Measurements from ENCODE around the gene ARHGAP4.
A peak's percentile ranks its signal among the peaks of the same experiment; 100 is the strongest.

The ARHGAP4 gene

GRCh38 chrX:153925739-153926551, at the start of gene ARHGAP4:
Gene ARHGAP4, minus strand, starts transcription at chrX:153926264. Its CDS starts 62 bp downstream, at chrX:153926202.
- DNase-seq = no peak

- no peak for DNase-seq
These were observed 48.7 kb upstream of the ARHGAP4 start for GRCh38 chrX:153974726-153975286.

GRCh38 chrX:153974003-153974725, 48.1 kb upstream of the ARHGAP4 start:
- DNase-seq = no peak

DNA sequence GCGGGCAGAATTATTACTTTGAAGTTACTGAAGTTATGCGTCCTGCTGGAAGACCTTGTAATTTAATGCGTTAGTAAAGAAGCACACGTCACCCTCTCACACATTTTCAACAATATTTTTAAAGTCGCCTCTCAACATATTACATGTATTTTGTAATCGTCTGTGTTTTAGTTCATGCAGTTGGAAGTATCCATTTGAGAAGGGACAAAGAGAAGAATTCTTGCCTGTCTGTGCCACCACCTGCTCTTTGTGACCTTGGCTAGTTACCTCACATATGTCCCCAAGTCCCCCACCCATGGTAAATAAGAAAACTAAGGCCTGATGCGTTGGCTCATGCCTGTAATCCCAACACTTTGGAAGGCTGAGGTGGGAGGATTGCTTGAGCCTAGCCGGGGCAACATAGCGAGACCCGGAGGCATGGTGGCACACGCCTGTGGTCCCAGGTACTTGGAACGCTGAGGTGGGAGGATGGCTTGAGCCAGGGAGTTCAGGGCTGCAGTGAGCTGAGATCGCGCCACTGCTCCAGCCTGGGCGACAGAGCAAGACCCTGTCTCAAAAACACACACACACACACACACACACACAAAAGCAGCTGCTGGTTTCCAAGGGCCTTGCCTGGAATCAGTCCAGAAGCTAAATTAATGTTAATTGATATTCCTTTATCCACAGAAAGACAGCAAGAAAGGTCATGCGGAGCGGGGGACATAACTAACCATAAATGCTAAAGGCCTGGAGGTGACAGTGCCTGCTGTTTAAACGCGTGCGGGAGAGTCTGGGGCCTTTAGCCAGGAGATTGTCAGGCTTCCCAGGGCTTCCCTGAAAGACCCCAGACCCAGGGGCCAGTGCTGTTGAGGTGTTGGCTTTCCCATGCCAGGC, 47.3 kb upstream of the ARHGAP4 start:
- DNase-seq = no peak

- peak; percentile 62 for DNase-seq
These were observed 46.5 kb upstream of the ARHGAP4 start, which contains the start of gene TMEM187 for GRCh38 chrX:153972368-153973126. Gene TMEM187, plus strand, starts transcription at chrX:153972754. Its CDS starts 9,309 bp downstream, at chrX:153982063.

DNA sequence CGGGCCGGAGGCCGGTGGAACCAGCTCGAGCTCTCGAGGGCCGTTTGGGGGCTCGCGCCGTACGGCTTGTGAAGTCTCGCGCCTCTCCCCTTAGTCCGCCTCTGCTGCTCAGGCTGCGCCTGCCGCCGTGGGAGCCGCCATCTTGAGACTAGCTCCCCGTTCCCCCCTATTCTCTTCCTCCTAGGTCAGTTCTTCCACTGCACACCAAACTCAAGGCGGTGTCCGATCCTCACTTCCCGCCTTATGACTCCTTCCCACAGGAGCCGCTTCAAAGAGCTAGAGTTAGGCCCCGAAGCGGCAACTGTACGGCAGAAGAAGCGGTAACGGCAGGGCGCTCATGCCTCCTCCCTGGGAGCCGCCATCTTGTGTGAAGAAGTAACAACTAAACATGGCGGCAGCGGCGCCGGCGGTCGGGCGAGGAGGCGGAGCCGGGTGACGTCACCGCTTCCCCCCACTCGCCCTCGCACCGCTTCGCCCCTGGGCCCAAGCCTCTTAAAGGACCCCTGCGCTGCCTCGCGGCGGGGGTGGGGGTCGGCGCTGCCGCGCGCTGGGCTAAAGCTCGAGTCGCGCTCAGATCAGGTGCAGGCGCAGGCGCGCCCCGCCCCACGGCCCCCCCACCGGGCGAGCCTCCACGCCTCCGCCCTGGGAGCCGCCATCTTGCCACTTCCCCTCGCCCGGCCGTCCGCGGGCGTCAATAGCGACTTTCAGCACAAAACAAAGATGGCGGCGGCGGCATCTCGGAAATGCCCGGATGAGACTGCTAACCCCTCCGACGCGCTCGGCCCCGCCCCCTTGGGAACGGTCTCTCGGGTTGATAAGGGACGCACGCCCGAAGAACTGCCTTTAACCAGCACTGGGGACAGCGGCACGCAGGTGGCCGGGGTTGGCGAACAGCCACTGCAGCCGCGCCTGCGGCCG, 45.6 kb upstream of the ARHGAP4 start, which contains the start of gene HCFC1:
Gene HCFC1 (minus strand): TSS at position 369 of the 918 bp plus-strand sequence. CDS start 978 bp downstream, outside the sequence.
- DNase-seq = peak; percentile 87

GRCh38 chrX:153971124-153971449, 45.0 kb upstream of the ARHGAP4 start:
- peak; percentile 31 for DNase-seq

GRCh38 chrX:153970357-153971123, 44.5 kb upstream of the ARHGAP4 start:
- DNase-seq = no peak

DNA sequence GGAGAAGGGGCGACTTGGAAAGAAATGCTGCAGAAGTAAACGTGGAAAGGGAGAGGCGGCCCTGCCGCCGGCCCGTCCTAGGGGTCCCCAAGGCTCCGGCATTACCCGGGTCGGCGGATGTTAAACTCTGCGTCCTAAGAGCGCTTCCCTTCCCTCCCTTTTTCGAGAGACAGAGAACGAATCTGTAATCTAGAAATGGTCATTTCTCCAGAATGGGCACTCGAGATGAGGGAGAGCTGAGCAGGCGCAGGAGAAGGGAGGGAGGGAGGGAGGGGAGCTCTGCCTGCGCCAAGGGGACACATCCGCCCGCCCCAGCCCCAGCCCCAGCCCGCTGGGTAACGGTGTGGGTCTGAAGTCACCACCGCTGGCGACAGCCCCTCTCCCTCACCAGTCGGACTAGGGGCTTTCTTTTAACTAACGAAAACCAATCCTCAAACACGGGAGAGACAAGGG, 43.9 kb upstream of the ARHGAP4 start:
- no peak for DNase-seq

DNA sequence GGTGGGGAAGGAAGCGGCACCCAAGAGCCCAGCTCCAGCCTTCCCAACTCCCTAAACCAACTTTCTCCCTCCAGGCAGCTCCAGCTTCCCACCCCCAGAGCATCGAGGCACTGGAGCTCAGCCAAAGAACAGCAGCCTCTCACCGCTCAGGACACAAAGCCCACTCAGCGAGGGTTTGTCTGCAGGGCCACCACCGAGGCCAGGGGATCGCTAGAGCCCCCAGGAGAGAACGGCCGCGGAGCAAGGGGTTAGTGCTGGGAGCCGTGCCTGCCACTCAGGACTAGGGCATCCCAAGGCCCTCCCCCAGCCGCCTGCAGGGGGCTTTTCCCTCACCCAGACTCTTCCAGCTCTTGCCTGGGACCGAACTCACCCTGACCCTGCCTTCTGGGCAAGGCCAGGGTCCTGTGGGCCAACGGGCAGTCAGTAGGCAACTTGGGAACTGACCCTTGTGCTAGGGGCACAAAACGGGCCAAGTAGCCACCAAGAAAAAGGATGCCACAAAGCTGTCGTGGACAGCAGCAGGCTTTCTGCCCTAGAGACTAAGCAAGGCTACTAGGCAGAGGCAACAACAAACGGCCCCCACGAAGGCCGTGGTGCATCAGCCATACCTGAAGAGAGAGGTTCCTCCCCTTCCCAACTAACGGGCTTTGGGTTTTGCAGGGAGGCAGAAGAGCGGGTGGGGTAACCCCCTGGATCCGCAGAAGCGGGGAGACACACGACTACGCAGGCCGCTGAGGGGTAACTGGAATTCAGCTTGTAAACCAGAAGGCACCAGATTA, 43.2 kb upstream of the ARHGAP4 start:
- no peak for DNase-seq

DNA sequence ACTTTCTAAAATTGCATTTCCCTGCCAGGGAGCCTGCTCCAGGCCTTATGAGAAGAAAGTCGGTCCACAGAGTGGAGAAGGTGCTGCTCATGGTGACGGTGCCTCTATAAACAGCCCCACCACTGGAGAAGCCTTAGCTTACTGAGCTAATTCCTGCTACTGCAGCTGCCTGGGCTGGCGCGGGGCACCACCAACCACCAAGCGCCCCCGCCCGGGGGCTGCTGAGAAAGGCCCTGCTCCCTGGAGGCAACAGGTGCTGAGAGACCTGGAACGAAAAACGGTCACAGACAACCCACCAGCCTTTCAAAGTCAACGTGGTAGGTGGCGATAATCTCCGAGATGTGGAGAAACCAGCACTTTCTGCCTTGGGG, 42.7 kb upstream of the ARHGAP4 start:
- no peak for DNase-seq

- no peak for DNase-seq
These were observed 42.2 kb upstream of the ARHGAP4 start for GRCh38 chrX:153968255-153968654.

- DNase-seq = no peak
These were observed 41.6 kb upstream of the ARHGAP4 start for GRCh38 chrX:153967536-153968224.

GRCh38 chrX:153966841-153967535, 40.9 kb upstream of the ARHGAP4 start:
- DNase-seq = no peak

DNA sequence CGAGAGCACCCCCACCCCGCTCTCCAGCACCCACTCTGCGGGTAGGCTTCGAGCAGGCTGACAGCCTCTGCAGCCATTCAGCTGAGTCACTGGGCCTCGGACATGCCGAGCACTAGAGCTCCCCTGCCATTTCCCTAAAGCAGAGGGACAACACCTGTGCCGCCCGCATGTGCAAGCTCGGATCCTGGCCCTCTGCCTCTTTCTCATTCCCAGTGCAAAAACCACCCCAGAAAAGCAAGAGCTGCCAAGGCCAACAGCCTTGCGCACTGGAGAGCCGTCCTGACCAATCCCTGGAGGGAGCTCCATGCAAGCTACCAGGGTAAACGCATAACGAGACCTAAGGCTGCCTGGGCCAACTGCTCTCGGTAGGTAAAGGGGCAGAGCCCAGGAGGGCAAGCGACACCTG, 40.2 kb upstream of the ARHGAP4 start:
- no peak for DNase-seq

GRCh38 chrX:153965406-153965805, 39.3 kb upstream of the ARHGAP4 start:
- no peak for DNase-seq

- no peak for DNase-seq
These were observed 38.0 kb upstream of the ARHGAP4 start for GRCh38 chrX:153964105-153964504.

DNA sequence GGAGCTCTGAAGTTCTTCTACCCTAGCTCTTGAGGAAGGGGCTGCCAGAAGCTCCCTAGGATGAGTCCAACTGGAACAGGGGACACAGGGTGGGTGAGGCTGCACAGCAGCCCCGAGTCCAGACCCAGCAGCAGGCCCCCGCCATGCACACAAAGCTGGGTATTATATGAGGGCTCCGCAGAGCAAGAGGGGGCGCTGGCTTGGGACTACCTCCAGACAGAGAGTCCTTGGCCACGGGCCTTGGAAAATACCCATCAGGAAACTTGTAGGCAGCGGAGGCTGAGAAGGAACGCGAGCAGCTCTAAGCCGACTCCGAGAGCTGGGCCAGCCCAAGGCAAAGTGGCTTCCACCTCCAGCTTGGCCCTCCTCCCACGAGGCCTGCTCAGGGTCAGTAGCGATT, 37.5 kb upstream of the ARHGAP4 start:
- DNase-seq = no peak
